ENCODE data around the gene RBMS1.

GRCh38 chr2:160469621-160470204 lies 23.9 kb downstream of the RBMS1 start:
- no peak for TF ChIP-seq POLR2A (IDR thresholded peaks at IDR 0.05)
- TF ChIP-seq, protein P1, sequence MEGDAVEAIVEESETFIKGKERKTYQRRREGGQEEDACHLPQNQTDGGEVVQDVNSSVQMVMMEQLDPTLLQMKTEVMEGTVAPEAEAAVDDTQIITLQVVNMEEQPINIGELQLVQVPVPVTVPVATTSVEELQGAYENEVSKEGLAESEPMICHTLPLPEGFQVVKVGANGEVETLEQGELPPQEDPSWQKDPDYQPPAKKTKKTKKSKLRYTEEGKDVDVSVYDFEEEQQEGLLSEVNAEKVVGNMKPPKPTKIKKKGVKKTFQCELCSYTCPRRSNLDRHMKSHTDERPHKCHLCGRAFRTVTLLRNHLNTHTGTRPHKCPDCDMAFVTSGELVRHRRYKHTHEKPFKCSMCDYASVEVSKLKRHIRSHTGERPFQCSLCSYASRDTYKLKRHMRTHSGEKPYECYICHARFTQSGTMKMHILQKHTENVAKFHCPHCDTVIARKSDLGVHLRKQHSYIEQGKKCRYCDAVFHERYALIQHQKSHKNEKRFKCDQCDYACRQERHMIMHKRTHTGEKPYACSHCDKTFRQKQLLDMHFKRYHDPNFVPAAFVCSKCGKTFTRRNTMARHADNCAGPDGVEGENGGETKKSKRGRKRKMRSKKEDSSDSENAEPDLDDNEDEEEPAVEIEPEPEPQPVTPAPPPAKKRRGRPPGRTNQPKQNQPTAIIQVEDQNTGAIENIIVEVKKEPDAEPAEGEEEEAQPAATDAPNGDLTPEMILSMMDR (IDR thresholded peaks at IDR 0.05) = no peak

Measured in vagina (tissue), 2 donors.